HEK293T (cell line): ENCODE data around the gene RCAN2.
"Not testable (repeated sequence)": the region's sequence is repeated elsewhere in the genome, so short reads cannot be mapped to it uniquely, and the experiment has no call there.

Experiments used
- BHLHE40 ChIP-seq: fragments of 450-650 bp; IDR thresholded peaks from 2 replicates; pipeline ENCODE4 v1.6.1; 2016; ENCODE audit warnings: mild to moderate bottlenecking, moderate library complexity, borderline replicate concordance
- ELF4 ChIP-seq: fragments of 450-650 bp; IDR thresholded peaks from 2 replicates; pipeline ENCODE4 v1.6.1; 2017; ENCODE audit warnings: antibody characterized with exemption
- FOXA1 ChIP-seq: fragments of 450-650 bp; IDR thresholded peaks from 2 replicates; pipeline ENCODE4 v1.6.1; 2016; ENCODE audit warnings: mild to moderate bottlenecking
- FOXM1 ChIP-seq: fragments of 450-650 bp; IDR thresholded peaks from 2 replicates; pipeline ENCODE4 v1.6.1; 2017; ENCODE audit warnings: mild to moderate bottlenecking, borderline replicate concordance
- L3MBTL2 ChIP-seq: fragments of 450-650 bp; conservative IDR thresholded peaks from 2 replicates; pipeline ENCODE4 v1.6.1; 2016; ENCODE audit warnings: mild to moderate bottlenecking
- NFRKB ChIP-seq: fragments of 450-650 bp; IDR thresholded peaks from 2 replicates; pipeline ENCODE4 v1.6.1; 2016; ENCODE audit warnings: mild to moderate bottlenecking, moderate library complexity
- PKNOX1 ChIP-seq: fragments of 450-650 bp; IDR thresholded peaks from 2 replicates; pipeline ENCODE4 v1.6.1; 2016
- SP1 ChIP-seq: fragments of 450-650 bp; IDR thresholded peaks from 2 replicates; pipeline ENCODE4 v1.6.1; 2017
- SUZ12 ChIP-seq: fragments of 450-650 bp; IDR thresholded peaks from 2 replicates; pipeline ENCODE4 v1.6.1; 2016; ENCODE audit warnings: mild to moderate bottlenecking
- TARDBP ChIP-seq: fragments of 450-650 bp; IDR thresholded peaks from 2 replicates; pipeline ENCODE4 v1.6.1; 2016
- ZNF384 ChIP-seq: fragments of 450-650 bp; IDR thresholded peaks from 2 replicates; pipeline ENCODE4 v1.6.1; 2016

- TF ChIP-seq L3MBTL2, NFRKB, ZNF384, TARDBP, SP1, ELF4, BHLHE40, FOXA1, FOXM1, SUZ12, PKNOX1: not testable (repeated sequence)
Observed at GRCh38 chr6:46387728-46388127, 103.5 kb downstream of the RCAN2 start.
